Large intestine (tissue), 3 donors: ENCODE measurements around the gene RASL10B. TPM values are rescaled to one million over a fixed set of nuclear protein-coding genes. Genes with fewer than 3 reads are reported as not detected.
A peak's percentile ranks its signal among the peaks of the same experiment; 100 is the strongest.

Experiments
- DNase-seq, 2 donors: peaks; one replicate each; pipeline versions ENCODE4 v3.0.0 to v3.0.0-alpha.2; 2013
- H3K27ac ChIP-seq: one replicate; pipeline ENCODE4 v1.5.1; 2013; ENCODE audit warnings: low read length
- H3K27me3 ChIP-seq: 2 replicates; pipeline ENCODE4 v1.6.1; 2013; ENCODE audit warnings: low read length; ENCODE audit not compliant: control insufficient read depth, insufficient read depth
- H3K36me3 ChIP-seq: 2 replicates; pipeline ENCODE4 v1.6.1; 2013; ENCODE audit warnings: low read length; ENCODE audit not compliant: control insufficient read depth, insufficient read depth
- H3K4me1 ChIP-seq: one replicate; pipeline ENCODE4 v1.6.1; 2013; ENCODE audit warnings: low read length; ENCODE audit not compliant: control insufficient read depth, insufficient read depth
- H3K4me3 ChIP-seq: one replicate; pipeline ENCODE4 v1.5.1; 2013; ENCODE audit warnings: low read length
- H3K9me3 ChIP-seq: one replicate; pipeline ENCODE4 v1.6.1; 2013; ENCODE audit warnings: mild to moderate bottlenecking, low read depth, low read length, moderate library complexity; ENCODE audit not compliant: control insufficient read depth
- WGBS: methylation state at CpG from one replicate; pipeline ENCODE4 v1.1.5; 2013; ENCODE audit warnings: low lambda C conversion rate; ENCODE audit not compliant: insufficient coverage; 5-methylcytosine and 5-hydroxymethylcytosine counted together
- polyA plus RNA-seq: library from polyadenylated mRNA; unstranded; fragments of 120-200 nt; gene quantifications from one replicate; pipeline ENCODE4 v1.2.1, GENCODE V29; 2013

Gene RASL10B
- polyA plus RNA-seq, 1 donor, result 2.9 TPM

GRCh38 chr17:35740997-35741931 lies 9.8 kb downstream of the RASL10B start:
- no peak overlapping the region for H3K27ac ChIP-seq
- H3K36me3 ChIP-seq, result no peaks in the 10 kb centered on the region
- WGBS, result no CpG with 5 or more reads among the region's 73 CpGs
- peaks cover 39% of the 10 kb centered on the region for H3K27me3 ChIP-seq
- peaks cover 5% of the 10 kb centered on the region for H3K9me3 ChIP-seq
- no peak overlapping the region for H3K4me3 ChIP-seq
- H3K4me1 ChIP-seq, result peaks cover 2% of the 10 kb centered on the region
- peak in 1 of 2 donors; percentile 50 for DNase-seq

DNA sequence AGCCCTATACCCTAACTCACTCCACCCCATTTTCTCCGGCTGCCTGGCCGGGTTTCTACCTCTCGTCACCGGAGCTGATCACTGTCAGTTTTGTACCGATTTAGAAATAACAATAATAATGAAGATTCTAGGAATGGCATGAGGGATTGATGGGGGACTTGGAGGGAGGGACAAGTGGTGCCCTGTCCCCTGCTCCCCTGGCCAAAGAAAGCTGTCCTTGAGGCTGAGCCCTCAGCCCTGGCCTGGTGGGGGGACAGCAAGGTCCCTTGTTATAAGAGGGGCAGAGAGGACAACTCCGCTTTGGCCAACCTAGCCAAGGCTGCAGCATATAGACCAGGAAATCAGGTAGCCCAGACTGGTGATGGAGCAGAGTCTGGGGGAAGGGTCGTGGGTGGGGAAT lies 11.1 kb downstream of the RASL10B start:
- Histone ChIP-seq H3K4me3 (no peak overlapping the region), H3K4me1 (peaks cover 2% of the 10 kb centered on the region), H3K27me3 (peaks cover 39% of the 10 kb centered on the region), H3K9me3 (peaks cover 5% of the 10 kb centered on the region), H3K36me3 (no peaks in the 10 kb centered on the region), H3K27ac (no peak overlapping the region)
- DNase-seq, result no peak
- no CpG with 5 or more reads among the region's 7 CpGs for WGBS

- Histone ChIP-seq H3K27me3 (peaks cover 40% of the 10 kb centered on the region), H3K4me3 (no peak overlapping the region), H3K4me1 (peaks cover 2% of the 10 kb centered on the region), H3K9me3 (peaks cover 5% of the 10 kb centered on the region), H3K36me3 (no peaks in the 10 kb centered on the region), H3K27ac (no peak overlapping the region)
- no peak for DNase-seq
- no CpG with 5 or more reads among the region's 7 CpGs for WGBS
These were observed 11.5 kb downstream of the RASL10B start for GRCh38 chr17:35742896-35743477.

DNA sequence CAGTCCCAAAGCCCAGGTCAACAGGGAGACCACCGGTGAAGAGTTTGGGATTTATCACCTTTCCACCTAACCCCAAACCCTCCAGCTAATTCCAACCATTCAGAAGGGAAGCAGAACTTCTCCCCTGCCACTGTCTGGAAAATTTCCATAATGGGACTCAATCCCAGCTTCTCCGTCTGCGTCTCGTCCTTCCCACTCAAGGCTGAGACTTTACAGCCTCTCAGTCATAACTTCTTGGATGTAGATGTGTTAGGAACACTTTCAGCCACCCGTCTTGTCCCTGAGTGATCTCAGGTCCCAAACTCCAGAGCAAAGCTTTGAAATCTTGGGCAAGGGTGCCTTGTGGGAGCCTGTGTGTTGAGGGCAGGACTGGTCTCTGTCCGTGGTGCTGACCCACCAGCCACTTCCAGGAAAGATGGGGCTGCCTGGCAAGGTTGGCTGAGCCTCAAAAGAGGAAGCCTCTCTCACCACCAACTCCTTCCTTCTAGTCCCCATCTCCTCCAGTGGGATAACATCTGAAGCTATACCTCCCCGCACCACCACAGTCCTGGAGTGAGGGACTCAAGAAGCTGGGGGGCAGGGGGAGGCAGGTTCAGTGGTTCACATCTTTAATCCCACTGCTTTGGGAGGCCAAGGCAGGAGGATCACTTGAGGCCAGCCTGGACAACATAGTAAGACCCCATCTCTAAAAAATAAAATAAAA lies 12.3 kb downstream of the RASL10B start:
- Histone ChIP-seq H3K27ac (no peak overlapping the region), H3K27me3 (peaks cover 47% of the 10 kb centered on the region), H3K36me3 (no peaks in the 10 kb centered on the region), H3K4me1 (peaks cover 2% of the 10 kb centered on the region), H3K9me3 (peaks cover 5% of the 10 kb centered on the region), H3K4me3 (no peak overlapping the region)
- DNase-seq, result no peak
- WGBS, result no CpG with 5 or more reads among the region's 7 CpGs

GRCh38 chr17:35744830-35745229 lies 13.4 kb downstream of the RASL10B start:
- H3K4me1 ChIP-seq, result peaks cover 2% of the 10 kb centered on the region
- H3K36me3 ChIP-seq, result no peaks in the 10 kb centered on the region
- H3K9me3 ChIP-seq, result peaks cover 5% of the 10 kb centered on the region
- no CpG with 5 or more reads among the region's 8 CpGs for WGBS
- peaks cover 58% of the 10 kb centered on the region for H3K27me3 ChIP-seq
- no peak overlapping the region for H3K4me3 ChIP-seq
- no peak overlapping the region for H3K27ac ChIP-seq
- DNase-seq, result no peak

- peaks cover 59% of the 10 kb centered on the region for H3K27me3 ChIP-seq
- no peak overlapping the region for H3K27ac ChIP-seq
- no peaks in the 10 kb centered on the region for H3K36me3 ChIP-seq
- peaks cover 4% of the 10 kb centered on the region for H3K4me1 ChIP-seq
- H3K9me3 ChIP-seq, result peaks cover 5% of the 10 kb centered on the region
- no peak for DNase-seq
- no CpG with 5 or more reads among the region's 7 CpGs for WGBS
- no peak overlapping the region for H3K4me3 ChIP-seq
These were observed 13.8 kb downstream of the RASL10B start for GRCh38 chr17:35745246-35745645.

DNA sequence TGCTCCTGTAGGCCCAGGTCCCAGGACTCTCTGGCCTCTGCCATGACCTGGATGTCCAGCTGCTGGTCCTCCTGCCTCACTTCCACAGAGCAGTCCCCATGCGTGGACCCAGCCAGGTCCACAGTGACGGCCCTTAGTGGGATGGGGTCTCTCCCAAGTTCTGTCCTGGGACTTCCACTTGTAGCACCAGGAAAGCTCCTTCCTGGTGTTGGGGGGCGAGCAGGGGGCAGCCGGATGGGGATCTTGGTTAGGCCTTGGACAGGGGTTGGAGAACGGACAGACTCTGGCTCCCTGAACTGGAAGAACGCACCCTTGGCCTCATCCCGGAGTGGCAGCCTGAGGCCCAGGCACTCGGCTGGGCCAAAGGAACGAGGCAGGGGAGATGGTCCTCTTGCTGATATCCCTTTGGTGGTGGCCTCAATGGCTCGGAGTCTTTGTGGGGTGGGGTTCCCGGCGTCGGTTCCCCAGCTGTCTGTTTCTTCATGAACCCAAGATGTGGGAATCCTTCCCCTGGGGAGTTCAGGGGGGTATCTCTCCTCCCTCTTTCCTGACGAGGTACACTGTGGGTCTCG lies 14.4 kb downstream of the RASL10B start:
- peaks cover 59% of the 10 kb centered on the region for H3K27me3 ChIP-seq
- no CpG with 5 or more reads among the region's 15 CpGs for WGBS
- no peaks in the 10 kb centered on the region for H3K36me3 ChIP-seq
- no peak for DNase-seq
- no peak overlapping the region for H3K4me3 ChIP-seq
- H3K4me1 ChIP-seq, result peaks cover 4% of the 10 kb centered on the region
- H3K27ac ChIP-seq, result no peak overlapping the region
- H3K9me3 ChIP-seq, result peaks cover 3% of the 10 kb centered on the region

GRCh38 chr17:35747540-35748017 lies 16.1 kb downstream of the RASL10B start:
- DNase-seq, result peak; percentile 45 to 57
- peaks cover 49% of the 10 kb centered on the region for H3K27me3 ChIP-seq
- no peak overlapping the region for H3K4me3 ChIP-seq
- H3K4me1 ChIP-seq, result peaks cover 2% of the 10 kb centered on the region
- no CpG with 5 or more reads among the region's 12 CpGs for WGBS
- H3K9me3 ChIP-seq, result no peaks in the 10 kb centered on the region
- H3K27ac ChIP-seq, result no peak overlapping the region
- H3K36me3 ChIP-seq, result no peaks in the 10 kb centered on the region

- no CpG with 5 or more reads among the region's 4 CpGs for WGBS
- H3K36me3 ChIP-seq, result no peaks in the 10 kb centered on the region
- H3K4me1 ChIP-seq, result peaks cover 2% of the 10 kb centered on the region
- no peak overlapping the region for H3K27ac ChIP-seq
- no peaks in the 10 kb centered on the region for H3K9me3 ChIP-seq
- no peak for DNase-seq
- H3K27me3 ChIP-seq, result peaks cover 50% of the 10 kb centered on the region
- H3K4me3 ChIP-seq, result no peak overlapping the region
These were observed 17.0 kb downstream of the RASL10B start for GRCh38 chr17:35748341-35748841.

DNA sequence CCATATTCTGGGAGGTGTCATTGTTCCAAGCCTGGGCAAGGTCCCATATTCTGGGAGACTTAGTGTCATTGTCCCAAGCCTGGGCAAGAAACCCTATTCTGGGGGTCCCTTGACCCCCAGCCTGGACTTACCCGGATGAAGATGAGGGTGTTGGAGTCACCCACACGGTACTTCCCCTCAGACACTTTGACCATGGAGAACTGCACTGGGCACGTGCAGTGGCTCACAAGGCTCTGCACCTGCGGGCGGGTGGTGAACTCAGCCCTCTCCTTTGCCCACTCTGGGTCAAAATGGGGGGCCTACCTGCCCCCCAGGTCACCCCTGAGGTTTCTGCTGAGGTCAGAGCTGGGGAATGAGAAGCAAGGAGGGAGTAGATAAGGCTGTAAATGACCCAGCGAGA lies 17.5 kb downstream of the RASL10B start:
- Histone ChIP-seq H3K36me3 (no peaks in the 10 kb centered on the region), H3K4me1 (peaks cover 2% of the 10 kb centered on the region), H3K27ac (no peak overlapping the region), H3K9me3 (no peaks in the 10 kb centered on the region), H3K27me3 (peaks cover 48% of the 10 kb centered on the region), H3K4me3 (no peak overlapping the region)
- DNase-seq, result no peak
- WGBS, result no CpG with 5 or more reads among the region's 6 CpGs
